ENCODE measurements around the gene APBA1.
"Not testable (repeated sequence)": the region's sequence is repeated elsewhere in the genome, so short reads cannot be mapped to it uniquely, and the experiment has no call there.

The APBA1 gene

DNA sequence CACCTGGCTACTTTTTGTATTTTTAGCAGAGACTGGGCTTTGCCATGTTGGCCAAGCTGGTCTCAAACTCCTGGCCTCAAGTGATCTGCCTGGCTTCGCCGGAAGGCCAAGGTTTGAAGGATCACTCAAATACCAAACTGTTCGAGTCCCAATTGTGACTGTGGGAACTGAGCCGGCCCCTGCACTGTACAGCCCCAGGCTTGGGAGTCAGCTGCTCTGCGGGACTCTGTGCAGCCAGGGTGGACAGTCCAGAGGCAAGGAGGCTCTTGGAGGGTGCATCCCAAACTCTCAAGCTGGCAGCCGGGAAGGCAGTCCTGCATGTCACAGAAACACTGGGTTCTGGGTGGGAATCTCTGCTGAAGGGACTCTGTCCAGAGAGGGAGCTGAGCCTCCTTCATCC, 238.2 kb downstream of the APBA1 start:
- DNase-seq: no peak

DNA sequence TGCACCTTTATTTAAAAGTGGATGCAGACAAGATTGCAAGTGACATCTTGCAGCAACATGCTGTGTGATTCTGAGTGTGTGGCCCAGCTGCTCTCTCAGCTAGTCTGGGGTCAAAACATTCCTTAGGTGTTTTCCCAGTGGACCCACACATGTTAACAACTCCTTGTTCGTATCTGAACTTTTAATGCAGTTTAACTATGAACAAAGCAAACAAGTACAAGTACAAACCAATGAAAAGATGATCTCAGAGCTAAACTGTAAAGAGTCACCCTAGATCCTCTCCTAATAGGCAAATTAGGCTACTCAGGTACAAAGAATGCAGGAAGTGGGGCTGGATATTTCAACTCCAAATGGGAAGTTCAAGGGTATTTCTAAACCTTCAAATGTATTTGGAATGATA, 238.8 kb downstream of the APBA1 start:
- no peak for DNase-seq

DNA sequence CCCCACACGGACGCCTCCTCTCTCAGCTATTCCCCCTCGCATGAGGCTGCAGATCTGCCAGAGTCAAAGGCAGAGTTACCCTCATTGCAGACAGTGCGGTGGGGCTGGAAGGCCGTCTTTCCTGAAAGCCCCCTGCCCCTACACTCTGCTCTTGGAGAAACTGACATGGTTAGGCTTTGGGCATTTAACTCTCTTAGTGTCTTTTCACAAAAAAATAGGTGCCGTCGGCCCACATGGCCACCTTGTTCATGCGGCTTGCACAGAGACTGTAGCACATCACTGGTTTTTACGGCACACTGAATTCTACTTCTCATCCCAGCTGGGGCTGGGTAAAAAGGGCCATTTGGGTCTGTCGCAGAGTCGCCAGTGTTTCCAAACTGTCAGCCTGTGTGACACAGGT, 239.5 kb downstream of the APBA1 start:
- no peak for DNase-seq

- DNase-seq: no peak
Observed at GRCh38 chr9:69431777-69432176, 240.4 kb downstream of the APBA1 start.

GRCh38 chr9:69431203-69431602, 241.0 kb downstream of the APBA1 start:
- DNase-seq: no peak

- no peak for DNase-seq
Observed at GRCh38 chr9:69430206-69430605, 242.0 kb downstream of the APBA1 start.

GRCh38 chr9:69429281-69429680, 242.9 kb downstream of the APBA1 start:
- DNase-seq: no peak

DNA sequence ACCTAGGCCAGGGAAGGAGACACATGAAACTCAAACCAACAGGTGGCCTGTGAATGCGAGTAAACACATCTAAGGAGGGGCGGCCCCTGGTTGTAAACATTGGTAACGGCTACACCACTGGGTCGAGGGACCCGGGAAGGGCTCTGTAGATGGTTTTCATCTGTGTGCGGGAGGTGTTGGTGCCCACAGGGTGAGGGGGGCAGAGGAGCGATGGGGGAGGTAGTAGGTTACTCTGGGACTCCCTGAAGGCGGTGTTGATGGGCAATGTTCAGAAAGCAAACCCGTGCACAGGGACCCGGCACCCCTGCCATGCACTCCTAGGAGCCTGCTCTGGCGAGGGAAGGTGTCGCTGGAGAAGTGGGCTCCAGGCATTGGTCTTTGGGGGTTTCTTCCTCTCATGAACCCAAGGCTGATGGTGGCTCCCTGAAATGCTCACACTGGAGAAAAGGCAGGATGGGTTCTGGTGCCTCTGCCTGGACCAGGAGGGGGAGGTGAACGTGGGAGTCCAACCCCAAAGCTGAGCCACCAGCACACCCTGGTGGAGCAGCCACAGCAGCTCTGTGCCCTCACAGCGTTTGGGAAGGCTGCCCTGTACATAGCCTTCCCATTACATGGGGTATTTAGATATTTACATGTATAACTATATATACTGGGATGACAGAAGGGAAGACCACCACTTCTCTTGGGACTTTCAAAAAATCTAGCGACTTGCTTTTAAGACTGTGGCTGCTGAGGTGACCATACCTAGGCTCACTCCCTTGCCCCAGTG, 244.0 kb downstream of the APBA1 start:
- no peak for DNase-seq

GRCh38 chr9:69427286-69427685, 244.9 kb downstream of the APBA1 start:
- DNase-seq: no peak

DNA sequence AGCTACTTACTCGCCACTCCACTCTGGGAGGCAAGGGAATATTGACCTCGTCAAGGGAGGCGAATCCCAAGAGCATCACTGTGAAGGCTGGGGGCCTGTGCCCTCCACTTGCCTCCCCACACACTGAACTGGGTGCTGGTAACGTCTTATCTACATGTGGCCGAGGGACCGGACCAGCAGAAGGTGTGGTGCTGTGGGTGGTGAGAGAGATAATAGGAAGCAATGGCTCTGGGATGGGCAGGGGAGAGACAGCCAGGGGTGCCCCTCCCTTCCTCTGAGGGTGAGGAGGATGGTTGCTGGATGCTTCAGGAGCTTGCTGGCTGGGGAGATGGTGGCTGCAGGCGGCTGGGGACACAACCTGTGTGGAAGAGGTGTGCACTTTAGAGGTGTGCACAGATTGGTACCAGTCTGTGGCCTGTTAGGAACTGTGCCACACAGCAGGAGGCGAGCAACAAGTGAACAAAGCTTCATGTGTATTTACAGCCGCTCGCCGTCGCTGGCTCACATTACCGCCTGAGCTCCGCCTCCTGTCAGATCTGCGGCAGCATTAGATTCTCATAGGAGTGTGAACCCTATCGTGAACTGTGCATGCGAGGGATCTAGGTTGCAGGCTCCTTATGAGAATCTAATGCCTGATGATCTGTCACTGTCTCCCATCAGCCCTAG, 246.9 kb downstream of the APBA1 start:
- no peak for DNase-seq

- peak; percentile 48 for DNase-seq
Observed at GRCh38 chr9:69421908-69422801, 250.0 kb downstream of the APBA1 start.

GRCh38 chr9:69420611-69421270, 251.4 kb downstream of the APBA1 start:
- DNase-seq: no peak

DNA sequence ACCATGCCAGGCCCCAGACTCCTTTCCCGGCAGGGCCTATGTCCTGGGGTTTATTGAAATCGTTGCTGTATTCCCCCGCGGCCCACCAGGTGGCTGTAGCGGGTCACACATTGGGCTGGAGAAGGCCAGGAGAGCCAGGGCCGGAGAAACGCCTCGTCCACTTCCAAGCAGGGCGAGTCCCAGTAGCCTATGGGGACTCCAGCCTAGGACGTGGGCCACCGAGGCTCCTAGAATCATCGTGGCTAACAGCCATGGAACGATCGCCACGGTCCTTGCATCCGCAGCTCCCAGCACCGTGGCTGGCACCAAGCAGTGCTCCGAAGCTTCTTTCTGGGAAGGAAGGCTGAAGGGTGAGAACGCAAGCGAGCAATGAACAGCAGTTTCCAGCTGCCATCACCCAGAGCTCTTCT, 259.4 kb downstream of the APBA1 start:
- DNase-seq: peak; percentile 3

GRCh38 chr9:69411931-69412740, 260.0 kb downstream of the APBA1 start:
- no peak for DNase-seq

DNA sequence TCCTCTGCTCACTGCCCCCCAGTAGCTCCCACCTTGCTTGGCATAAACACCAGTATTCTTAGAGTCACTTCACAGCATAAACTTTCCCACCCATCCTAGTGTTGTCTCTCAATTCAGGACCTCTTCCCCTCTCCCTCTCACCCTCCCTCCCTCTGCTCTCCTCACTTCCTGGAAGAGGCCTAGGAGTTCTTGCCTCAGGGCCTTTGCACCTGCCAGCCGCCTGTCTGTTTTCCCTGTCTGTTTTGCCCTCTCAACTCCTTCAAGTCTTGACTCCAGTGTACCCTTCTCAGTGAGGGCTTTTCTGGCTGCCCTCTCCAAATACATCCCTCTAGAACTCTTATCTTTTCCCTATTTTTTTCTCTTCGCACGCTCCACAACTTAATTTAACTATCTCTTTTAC, 260.9 kb downstream of the APBA1 start:
- no peak for DNase-seq

- not testable (repeated sequence) for DNase-seq
Observed at GRCh38 chr9:69409936-69410335, 262.2 kb downstream of the APBA1 start.

- no peak for DNase-seq
Observed at GRCh38 chr9:69400470-69400869, 271.7 kb downstream of the APBA1 start.

GRCh38 chr9:69397384-69398214, 274.6 kb downstream of the APBA1 start:
- no peak for DNase-seq

- DNase-seq: no peak
Observed at GRCh38 chr9:69396759-69397158, 275.4 kb downstream of the APBA1 start.

- no peak for DNase-seq
Observed at GRCh38 chr9:69395718-69396117, 276.5 kb downstream of the APBA1 start.

GRCh38 chr9:69393425-69393824, 278.7 kb downstream of the APBA1 start:
- no peak for DNase-seq

All from kidney glomerular epithelial cell (primary cell).